ENCODE results near the gene A2ML1. TPM values are rescaled to one million over a fixed set of nuclear protein-coding genes. Genes with fewer than 3 reads are reported as not detected.
A peak's percentile ranks its signal among the peaks of the same experiment; 100 is the strongest.

The A2ML1 gene
- total RNA-seq, 1 donor from 2014 or later = 0.43 TPM

- peaks cover 3% of the 10 kb centered on the region for H3K36me3 ChIP-seq
- Mint-ChIP-seq H3K9me3 (peaks cover 15% of the 10 kb centered on the region), H3K36me3 (no peaks in the 10 kb centered on the region), H3K27me3 (ENCODE audit: insufficient read depth, low read depth) (peaks cover 4% of the 10 kb centered on the region), H3K27ac (no peak overlapping the region), H3K4me3 (no peak overlapping the region), H3K4me1 (peaks cover 9% of the 10 kb centered on the region)
- peak; percentile 26 for TF ChIP-seq EZH2 (IDR thresholded peaks at IDR 0.05)
- no peak for TF ChIP-seq EZH2phosphoT487 (IDR thresholded peaks at IDR 0.05)
- peak; percentile 94 for TF ChIP-seq CTCF (IDR thresholded peaks at IDR 0.05)
- no peaks in the 10 kb centered on the region for H3K27me3 ChIP-seq
- H3K4me2 ChIP-seq = peak overlapping the region; percentile 65
- H3K4me1 ChIP-seq = peaks cover 21% of the 10 kb centered on the region
- H4K20me1 ChIP-seq (ENCODE audit: low read depth) = no peaks in the 10 kb centered on the region
- no peak overlapping the region for H3K9ac ChIP-seq
- H2AFZ ChIP-seq (replicated peaks) = peak overlapping the region; percentile 78
- peaks cover 11% of the 10 kb centered on the region for H3F3A ChIP-seq (ENCODE audit: low read depth)
- no peak overlapping the region for H3K27ac ChIP-seq
- H3K4me3 ChIP-seq = peak overlapping the region; percentile 12
- no peaks in the 10 kb centered on the region for H3K9me3 ChIP-seq (ENCODE audit: low read depth)
- H3K79me2 ChIP-seq (ENCODE audit: low read depth) = no peaks in the 10 kb centered on the region
- peak; percentile 85 for DNase-seq (ENCODE audit: low spot score)
Measured at GRCh38 chr12:8823565-8824300, 1.3 kb downstream of the A2ML1 start.

GRCh38 chr12:8827551-8828256 lies 5.3 kb downstream of the A2ML1 start:
- H3K4me3 ChIP-seq = no peak overlapping the region
- H3K36me3 ChIP-seq = peaks cover 3% of the 10 kb centered on the region
- no peaks in the 10 kb centered on the region for H3K79me2 ChIP-seq (ENCODE audit: low read depth)
- peaks cover 16% of the 10 kb centered on the region for H3K4me1 ChIP-seq
- no peaks in the 10 kb centered on the region for H3K9me3 ChIP-seq (ENCODE audit: low read depth)
- H4K20me1 ChIP-seq (ENCODE audit: low read depth) = no peaks in the 10 kb centered on the region
- no peaks in the 10 kb centered on the region for H3K27me3 ChIP-seq
- H3K9ac ChIP-seq = no peak overlapping the region
- H3K27ac ChIP-seq = no peak overlapping the region
- no peak for DNase-seq (ENCODE audit: low spot score)
- Mint-ChIP-seq H3K27me3 (ENCODE audit: insufficient read depth, low read depth) (no peaks in the 10 kb centered on the region), H3K9me3 (peaks cover 15% of the 10 kb centered on the region), H3K4me1 (peaks cover 9% of the 10 kb centered on the region), H3K36me3 (no peaks in the 10 kb centered on the region), H3K27ac (no peak overlapping the region), H3K4me3 (no peak overlapping the region)
- no peak overlapping the region for H2AFZ ChIP-seq (replicated peaks)
- H3F3A ChIP-seq (ENCODE audit: low read depth) = peaks cover 11% of the 10 kb centered on the region
- H3K4me2 ChIP-seq = no peak overlapping the region
- no peak for TF ChIP-seq CTCF (IDR thresholded peaks at IDR 0.05)
- no peak for TF ChIP-seq EZH2phosphoT487 (IDR thresholded peaks at IDR 0.05)

GRCh38 chr12:8828257-8829124 lies 6.1 kb downstream of the A2ML1 start:
- Histone ChIP-seq H3K36me3 (peaks cover 3% of the 10 kb centered on the region), H3K9ac (no peak overlapping the region), H3K79me2 (ENCODE audit: low read depth) (no peaks in the 10 kb centered on the region), H2AFZ (replicated peaks) (peak overlapping the region; percentile 22), H3K4me3 (no peak overlapping the region), H3K27ac (no peak overlapping the region), H3F3A (ENCODE audit: low read depth) (peaks cover 6% of the 10 kb centered on the region), H3K27me3 (no peaks in the 10 kb centered on the region), H3K4me1 (peaks cover 8% of the 10 kb centered on the region), H3K9me3 (ENCODE audit: low read depth) (no peaks in the 10 kb centered on the region), H4K20me1 (ENCODE audit: low read depth) (no peaks in the 10 kb centered on the region), H3K4me2 (no peak overlapping the region)
- H3K36me3 Mint-ChIP-seq = no peaks in the 10 kb centered on the region
- TF ChIP-seq EZH2 (IDR thresholded peaks at IDR 0.05) (no peak), CTCF (IDR thresholded peaks at IDR 0.05) (no peak)
- no peak overlapping the region for H3K4me3 Mint-ChIP-seq
- H3K9me3 Mint-ChIP-seq = peaks cover 15% of the 10 kb centered on the region
- H3K4me1 Mint-ChIP-seq = peaks cover 5% of the 10 kb centered on the region
- no peak overlapping the region for H3K27ac Mint-ChIP-seq
- no peaks in the 10 kb centered on the region for H3K27me3 Mint-ChIP-seq (ENCODE audit: insufficient read depth, low read depth)
- no peak for DNase-seq (ENCODE audit: low spot score)

All from neural progenitor cell (in vitro differentiated cells).